CD4-positive, alpha-beta T cell treated with Interleukin-4 for 1 hour (primary cell): ENCODE data around the gene PLBD1.

ENCODE experiments used
- DNase-seq, 2 donors: peaks; one replicate each; pipeline ENCODE4 v3.0.0-alpha.2; 2020 to 2022

PLBD1 gene, protein sequence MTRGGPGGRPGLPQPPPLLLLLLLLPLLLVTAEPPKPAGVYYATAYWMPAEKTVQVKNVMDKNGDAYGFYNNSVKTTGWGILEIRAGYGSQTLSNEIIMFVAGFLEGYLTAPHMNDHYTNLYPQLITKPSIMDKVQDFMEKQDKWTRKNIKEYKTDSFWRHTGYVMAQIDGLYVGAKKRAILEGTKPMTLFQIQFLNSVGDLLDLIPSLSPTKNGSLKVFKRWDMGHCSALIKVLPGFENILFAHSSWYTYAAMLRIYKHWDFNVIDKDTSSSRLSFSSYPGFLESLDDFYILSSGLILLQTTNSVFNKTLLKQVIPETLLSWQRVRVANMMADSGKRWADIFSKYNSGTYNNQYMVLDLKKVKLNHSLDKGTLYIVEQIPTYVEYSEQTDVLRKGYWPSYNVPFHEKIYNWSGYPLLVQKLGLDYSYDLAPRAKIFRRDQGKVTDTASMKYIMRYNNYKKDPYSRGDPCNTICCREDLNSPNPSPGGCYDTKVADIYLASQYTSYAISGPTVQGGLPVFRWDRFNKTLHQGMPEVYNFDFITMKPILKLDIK

DNA sequence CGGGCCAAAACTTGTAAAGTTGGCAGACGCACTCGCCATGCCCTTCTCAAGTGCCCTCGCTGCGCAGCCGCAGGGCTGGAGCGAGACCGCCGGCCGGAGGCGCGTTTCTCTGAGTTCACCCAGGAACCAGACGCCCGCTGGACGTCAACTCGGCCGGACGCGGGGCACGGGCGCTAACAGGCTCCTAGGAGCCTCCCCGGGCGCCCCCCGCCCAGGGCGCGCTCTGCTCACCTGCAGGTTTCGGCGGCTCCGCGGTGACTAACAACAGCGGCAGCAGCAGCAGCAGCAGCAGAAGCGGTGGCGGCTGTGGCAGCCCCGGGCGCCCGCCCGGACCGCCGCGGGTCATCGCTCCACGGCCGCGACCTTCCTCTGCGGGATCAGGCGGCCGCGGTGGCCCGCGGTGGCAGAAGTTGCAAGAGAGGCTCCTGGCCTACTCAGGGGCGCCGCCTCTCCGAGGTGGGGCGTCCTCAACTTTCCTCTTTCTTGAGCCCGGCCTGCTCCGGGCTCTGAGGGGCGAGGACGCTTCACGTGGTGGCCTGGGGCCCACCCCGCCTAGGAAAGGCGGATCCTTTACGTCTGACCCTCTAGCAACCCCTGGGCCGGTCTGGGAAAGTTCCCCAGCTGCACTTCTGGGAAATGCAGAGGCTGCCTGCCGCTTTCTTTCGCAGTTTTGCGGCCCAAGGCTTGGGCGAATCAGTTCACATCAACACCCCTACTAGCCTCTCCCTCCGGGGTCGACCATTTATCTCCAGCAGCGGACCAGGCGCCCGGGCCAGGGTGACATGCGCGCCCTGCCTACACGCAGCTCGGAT is at the start of gene PLBD1:
Gene PLBD1, minus strand, starts transcription at position 533 of the 812 bp plus-strand sequence. Its CDS starts 187 bp downstream, at position 346.
- peak in 1 of 2 donors; percentile 38 for DNase-seq

DNA sequence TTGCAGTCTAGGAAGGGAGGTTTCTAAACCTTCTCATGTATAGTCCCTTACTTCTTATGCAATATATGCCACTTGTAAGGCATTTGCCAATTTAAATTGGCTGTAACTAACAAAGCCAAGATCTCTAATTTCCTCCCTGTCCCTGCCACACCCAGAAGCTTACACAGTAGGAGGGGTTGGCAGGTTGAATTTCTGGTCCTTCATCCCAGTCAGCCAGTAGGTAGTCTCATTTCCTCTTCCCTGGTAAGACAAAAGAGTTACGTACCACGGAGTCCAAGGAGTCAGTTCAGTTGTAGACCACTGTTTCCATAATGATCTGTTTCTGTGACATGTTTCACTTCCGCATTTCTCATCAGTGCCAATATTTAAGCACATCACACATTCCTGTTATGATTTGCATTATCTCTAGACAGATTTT is 47.0 kb upstream of the PLBD1 start:
- peak in 1 of 2 donors; percentile 40 for DNase-seq

DNA sequence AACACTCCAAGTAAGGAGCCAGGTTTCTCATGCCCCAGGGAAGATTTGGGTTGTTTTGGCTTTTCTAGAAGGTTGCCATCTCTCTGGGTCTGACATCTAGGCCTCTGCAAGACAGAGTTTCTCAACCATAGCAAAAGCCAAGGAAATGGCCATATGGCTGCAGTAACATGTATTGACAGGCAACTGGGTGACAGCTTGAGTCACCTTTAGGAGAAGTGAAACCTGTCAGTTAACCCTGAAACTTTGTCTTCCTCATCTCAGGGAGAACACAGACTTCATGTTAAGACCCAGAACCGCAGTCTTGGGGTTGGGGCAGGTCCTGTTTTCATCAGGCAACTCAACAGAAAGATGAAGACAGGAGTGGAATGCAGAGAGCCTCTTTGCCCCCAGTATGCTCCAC is 46.0 kb upstream of the PLBD1 start:
- peak in 1 of 2 donors; percentile 53 for DNase-seq

DNA sequence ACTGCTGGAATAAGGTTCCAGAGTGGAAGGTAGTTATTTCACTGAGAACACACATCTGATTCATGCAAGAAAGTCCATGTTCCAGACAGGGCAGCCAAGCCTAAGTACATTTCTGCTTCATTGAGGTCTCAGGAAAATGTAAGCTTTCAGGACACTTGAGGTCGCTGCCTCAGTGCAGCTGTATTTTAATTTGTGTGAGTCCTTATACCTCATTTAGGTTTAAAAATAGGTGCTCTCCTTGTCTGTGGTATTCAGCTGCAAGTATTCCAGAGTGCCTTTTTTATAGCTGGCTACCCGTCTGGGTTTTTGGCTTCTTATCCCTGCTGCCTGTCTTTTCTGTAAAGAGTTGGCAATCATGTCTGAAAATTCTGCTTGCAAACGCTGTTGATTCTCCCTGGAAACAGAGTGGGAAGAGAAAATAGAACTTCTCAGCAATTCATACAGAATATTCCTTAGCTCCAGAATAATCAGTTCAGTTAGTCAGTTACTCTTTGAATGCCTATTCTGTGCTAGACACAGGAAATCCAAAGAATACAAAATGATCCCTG is 45.3 kb upstream of the PLBD1 start:
- no peak for DNase-seq

DNA sequence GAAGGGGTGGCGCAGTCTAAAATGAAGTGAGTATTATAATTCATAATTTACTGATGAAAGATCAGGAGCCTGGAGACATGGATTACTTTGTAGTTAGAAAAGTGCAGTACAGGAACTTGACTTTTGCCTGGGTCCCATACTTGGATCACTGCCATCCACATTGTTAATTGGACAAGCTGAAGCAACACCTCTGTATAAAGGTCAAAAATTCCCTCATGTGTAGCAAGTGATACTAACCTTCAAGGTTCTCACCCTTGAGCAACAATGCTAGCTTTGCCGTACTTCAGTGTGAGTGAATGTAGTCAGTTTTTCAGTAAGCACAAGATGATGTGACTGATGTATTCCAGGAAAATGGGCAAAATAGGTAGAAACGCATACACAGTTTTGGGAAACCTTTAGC is 44.6 kb upstream of the PLBD1 start:
- no peak for DNase-seq

DNA sequence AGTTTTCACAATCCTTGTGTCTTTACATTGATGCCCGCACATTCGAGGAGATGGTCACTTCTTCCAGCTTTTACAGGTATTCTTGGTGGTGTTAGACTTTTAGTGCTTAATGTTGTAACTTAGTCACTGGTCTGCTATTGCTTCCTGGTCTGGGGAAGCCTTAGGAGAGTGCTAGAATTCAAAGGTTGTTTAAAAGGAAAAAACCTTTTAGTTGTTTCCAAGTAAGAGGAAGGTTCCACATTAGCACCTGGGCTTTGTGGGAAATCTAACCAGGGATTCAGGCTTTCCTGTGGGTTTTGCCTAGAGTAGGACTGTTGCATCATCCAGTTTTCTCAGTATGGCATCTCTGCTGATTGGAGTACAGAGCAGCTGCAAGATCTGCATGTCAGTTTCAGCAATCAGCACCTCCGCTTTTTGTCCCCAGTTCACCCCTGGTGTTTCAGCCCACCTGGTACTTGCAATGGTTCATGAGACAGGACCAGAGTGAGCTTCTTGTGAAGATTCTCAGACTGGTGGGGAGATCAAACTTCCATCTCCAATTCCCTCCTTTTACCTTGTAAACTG is 44.0 kb upstream of the PLBD1 start:
- DNase-seq, result no peak

DNA sequence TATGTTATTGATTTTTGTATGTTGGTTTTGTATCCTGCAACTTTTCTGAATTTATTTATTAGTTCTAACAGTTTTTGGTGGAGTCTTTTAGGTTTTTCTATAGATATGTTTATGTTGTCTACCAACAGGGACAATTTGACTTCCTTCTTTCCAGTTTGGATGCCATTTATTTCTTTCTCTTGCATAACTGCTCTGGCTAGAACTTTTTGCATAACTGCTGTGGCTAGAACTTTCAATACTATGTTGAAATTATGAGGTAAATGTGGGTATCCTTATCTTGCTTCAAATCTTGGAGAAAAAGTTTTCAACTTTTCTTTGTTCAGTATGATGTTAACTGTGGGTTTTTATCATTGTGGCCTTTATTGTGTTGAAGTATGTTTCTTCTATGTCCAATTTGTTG is 39.9 kb upstream of the PLBD1 start:
- DNase-seq, result no peak

DNA sequence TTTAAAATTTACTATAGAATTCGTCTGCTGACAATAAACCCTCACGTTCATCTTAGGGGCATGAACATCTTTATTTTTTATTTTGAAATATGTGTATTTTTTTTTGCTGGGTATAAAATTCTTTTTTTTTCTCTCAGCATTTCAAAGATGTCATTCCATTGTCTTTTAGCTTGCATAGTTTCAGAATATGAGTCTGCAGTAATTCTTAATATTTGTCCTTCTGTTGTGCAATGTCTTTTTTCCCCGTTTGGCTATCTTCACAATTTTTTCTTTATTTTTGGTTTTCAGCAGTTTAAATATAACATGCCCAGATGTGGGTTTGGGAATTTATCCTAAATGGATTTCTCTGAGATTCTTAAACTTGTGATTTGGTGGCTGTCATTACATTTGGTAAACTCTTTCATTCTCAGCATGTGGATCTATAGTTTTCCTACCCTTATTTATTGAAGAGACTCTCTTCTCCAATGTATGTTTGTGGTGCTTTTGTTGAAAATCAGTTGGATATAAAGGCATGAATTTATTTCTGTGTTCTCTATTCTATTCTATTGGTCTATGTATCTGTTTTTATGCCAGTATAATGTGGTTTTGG is 37.8 kb upstream of the PLBD1 start:
- no peak for DNase-seq

DNA sequence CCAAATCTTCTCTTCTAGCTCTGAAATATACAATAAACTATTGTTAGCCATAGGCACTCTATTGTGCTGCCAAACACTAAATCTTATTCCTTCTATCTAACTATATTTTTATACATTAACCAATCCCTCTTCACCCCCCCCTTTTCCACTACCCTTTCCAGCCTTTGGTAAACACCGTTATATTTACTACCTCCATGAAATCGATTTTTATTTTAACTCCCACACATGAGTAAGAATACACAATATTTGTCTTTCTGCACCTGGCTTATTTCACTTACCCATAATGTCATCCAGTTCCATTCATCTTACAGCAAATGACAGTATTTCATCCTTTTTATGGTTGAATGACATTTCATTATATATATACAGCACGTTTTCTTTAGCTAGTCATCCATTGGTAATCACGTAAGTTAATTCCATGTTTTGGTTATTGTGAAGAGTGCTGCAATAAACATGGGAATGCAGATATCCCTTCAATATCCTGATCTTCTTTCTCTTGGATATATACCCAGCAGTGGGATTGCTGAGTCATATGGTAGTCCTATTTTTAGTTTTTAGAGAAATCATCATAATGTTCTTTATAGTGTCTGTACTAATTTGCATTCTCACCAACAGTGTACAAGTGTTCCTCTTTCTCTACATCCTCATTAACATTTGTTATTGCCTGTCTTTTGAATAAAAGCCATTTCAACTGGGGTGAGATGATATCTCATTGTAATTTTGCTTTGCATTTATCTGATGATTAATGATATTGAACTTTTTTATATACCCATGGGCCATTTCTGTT is 34.2 kb upstream of the PLBD1 start:
- no peak for DNase-seq

DNA sequence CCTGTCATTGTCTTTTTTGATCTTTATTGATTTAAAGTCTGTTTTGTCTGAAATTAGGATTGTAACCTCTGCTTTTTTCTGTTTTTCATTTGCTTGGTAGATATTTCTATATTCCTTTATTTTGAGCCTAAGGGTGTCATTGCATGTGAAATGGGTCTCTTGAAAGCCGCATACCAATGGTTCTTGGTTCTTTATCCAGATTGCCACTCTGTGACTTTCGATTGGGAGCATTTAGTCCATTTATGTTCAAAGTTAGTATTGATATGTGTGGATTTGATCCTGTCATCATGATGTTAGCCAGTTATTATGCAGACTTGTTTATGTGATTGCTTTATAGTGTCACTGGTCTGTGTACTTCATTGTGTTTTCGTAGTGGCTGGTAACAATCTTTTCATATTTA is 29.8 kb upstream of the PLBD1 start:
- no peak for DNase-seq

DNA sequence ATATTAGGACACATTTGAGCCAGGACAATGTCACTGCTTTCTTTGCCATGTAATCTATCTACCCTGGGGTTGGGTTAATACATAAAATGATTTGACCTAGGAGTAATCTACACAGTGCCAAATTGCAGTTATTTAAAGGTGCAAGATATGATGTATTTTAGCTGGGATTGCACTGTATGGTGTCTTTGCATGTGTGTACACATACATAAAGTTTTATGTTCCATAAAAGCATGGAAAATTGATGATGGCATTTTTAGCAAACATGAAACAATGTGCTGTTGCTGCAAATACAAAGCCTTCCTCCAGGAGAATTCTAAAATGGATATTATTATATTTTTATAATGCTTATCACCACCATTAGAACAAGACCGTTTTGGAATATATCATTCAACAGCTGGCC is 24.0 kb upstream of the PLBD1 start:
- DNase-seq, result no peak

DNA sequence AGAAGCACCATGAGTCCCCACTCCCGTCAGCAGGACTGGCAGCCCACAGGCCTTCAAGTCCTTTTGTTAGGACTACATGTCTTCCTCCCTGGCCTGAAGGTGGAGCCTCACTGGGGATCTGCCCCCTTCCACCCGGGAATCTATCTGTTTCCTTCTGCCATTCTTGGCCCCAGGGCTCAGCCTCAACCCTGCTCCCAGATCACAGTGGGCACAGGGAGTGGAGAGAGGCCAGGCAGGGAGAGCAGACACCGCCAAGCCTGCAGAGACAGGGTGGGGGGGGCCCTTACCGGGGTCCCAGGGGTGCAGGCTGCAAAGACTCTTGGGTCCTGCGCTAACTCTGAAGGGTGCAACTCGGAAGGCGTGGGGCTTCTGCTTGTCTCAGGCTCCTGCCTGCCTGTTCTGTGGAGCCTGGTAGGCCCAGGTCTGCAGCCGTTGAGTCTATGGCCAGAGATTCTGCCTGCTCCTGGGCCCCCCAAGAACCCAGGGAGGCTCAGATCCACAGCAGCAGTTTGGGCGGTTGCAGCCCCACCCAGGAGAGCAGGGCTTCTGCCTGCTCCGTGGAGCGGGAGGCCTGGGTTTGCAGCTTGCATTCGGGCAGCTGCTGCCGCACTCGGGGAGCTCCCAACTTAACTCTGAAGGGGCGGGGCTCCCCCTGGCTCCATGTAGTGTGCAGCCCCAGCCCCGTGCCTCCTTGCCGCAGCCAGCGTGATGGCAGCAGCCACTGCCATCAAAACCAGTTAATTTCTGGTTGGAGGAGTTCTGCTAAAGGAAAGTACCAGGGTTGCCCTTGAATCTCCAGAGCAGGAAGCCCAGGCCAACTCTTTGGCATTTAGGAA is 21.7 kb upstream of the PLBD1 start:
- no peak for DNase-seq

DNA sequence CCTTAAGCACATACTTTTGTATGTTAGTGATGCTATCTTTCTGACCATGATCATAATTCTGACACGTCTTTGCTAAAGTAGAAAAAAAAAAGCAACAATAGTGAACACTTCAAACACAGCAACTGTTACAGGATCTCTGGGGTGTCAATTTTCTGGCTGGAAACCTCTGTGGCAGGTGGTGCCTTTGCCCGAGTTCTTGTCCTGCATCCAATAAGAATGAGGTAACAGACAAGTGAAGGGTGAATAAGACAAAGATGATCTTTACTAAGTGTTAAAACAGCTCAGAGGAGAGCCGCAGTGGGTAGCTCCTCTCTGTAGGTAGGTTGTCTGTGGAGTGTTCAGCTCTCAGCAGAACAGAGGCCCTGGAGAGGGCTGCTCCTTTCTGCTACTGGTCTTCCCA is 20.9 kb upstream of the PLBD1 start:
- DNase-seq, result no peak

DNA sequence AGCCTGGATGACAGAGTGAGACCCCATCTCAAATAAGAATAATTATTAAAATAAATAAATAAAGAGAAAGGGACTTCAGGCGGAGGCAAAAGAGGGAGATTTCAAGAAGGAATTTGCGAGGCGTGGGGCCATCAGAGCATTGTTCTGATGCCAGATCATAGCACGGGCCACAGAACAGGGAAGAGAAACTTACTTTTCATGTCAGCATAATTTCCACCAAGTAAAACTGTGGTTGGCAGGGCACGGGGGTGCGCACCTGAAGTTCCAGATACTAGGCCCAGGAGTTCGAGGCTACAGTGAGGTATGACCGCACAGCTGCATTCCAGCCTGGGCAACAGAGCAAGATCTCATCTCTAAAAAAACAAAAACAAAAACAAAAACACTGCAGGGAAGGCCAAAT is 11.0 kb upstream of the PLBD1 start:
- no peak for DNase-seq

DNA sequence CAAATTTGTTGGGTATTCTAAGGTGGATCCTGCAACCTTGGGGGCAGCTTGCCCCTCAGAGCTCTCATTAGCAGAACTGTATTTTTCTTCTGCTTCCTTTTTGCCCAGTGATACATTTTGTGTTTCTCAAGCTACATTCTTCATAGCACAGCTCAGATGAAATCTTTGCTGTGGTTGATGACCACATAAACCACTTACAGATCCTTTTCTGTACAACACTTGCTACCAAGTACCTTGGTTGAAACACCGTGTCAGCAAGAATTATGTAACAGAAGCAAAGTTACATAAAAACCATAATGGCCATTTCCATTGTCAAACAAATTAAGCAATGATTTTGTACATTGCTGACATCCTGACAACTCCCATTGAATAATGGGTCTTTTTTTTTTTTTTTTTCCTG is 9.7 kb upstream of the PLBD1 start:
- DNase-seq, result peak in 1 of 2 donors; percentile 39

DNA sequence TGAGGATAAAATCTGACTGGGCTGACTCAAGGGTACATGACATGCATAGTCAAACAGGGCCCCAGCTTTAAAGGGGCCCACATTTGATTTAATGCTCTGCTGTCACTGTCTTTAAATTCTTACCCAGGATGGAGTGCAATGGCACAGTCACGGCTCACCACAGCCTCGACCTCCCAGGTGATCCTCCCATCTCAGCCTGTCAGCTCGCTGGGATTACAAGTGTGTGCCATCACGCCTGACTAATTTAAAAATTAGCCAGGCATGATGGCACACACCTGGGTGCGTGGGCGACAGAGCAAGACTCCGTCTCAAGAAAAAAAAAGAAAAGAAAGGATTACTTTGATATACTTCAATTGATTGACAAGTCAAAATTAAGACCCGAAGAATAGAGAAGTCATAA is 9.2 kb upstream of the PLBD1 start:
- no peak for DNase-seq

DNA sequence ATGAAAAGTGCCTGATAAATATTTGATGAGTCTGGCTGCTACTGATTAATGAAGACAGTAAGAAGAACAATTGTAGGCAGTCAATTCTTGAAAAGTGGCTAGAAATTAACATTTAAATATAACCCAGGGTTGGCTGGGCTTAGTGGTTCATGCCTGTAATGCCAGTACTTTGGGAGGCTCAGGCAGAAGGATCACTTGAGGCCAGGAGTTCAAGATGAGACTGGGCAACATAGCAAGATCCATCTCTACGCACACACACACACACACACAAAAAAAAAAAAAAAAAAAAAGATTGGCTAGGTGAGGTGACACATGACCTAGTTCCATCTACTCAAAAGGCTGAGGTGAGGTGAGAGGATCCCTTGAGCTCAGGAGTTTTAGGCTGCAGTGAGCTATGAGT is 7.9 kb upstream of the PLBD1 start:
- no peak for DNase-seq

DNA sequence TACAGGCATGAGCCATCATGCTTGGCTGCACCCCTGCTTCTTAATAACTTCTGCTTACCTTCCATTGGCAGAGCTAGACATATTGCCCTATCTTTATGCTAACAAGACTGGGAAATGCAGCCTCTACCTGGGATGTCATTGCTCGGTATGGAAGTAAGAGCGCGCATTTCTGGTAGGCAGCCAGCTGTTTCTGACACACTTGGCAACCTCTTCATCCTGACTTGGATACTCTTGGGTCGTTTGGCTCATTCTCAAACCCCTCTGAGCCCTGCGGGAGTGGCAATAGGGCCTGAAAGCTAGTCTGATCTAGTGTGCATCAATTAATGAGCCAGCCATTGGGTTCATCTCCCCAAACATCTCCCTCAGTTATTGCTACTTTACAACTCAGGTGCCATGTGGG is 5.4 kb upstream of the PLBD1 start:
- DNase-seq, result no peak

DNA sequence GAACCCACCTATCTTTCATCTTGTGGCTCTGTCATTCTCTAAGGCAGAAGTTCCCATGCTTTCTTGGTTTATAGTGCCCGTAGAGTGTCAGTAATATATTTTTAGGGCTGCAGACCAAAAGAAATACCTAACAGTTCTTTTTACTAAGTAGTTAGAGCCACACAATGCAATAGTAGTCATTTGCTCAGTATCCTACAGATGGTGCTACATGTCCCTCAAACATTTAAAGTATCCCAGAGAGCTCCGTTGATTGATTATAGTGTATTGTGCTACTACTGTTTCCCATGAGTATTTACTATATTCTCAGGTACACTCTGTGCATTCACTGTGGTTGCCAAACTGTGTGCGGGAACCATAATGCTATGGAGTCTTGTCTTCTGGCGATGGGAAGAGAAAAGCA is 4.7 kb upstream of the PLBD1 start:
- no peak for DNase-seq

DNA sequence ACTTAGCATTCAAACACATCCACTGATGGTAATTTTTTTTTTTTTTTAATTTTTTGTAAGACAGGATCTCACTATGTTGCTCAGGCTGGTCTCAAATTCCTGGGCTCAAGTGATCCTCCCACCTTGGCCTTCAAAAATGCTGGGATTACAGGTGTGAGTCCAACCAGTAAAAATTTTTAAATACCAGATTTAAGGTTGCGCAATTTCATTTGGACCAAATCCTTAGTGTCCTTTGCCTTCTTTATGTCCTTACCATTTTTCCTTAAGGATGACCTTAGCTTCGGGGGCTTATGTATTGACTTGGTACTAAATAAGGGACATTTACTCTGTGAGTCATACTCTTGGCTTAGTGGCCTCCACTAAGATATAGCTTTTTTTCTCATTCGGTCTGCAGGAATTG is 4.1 kb upstream of the PLBD1 start:
- DNase-seq, result no peak

DNA sequence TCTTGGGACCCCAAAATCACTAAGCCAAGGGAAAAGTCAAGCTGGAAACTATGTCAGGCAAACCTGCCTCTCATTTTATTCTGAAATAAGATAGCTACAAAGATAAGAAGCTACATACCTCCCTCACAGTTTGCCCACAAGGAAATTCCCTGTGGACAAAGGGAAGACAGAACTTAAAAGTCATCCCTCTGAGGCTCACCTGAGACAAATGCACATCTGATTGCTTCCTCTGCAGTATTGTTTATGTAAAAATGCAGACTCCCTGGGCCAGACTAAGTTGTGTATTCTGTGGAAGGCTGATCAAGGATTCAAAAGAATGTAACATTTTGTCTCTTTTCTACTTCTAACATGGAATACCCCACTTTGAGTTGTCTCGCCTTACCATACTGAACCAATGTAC is 2.5 kb upstream of the PLBD1 start:
- DNase-seq, result no peak
